H7 (cell line): ENCODE measurements around the gene ABCF1. TPM values are rescaled to one million over a fixed set of nuclear protein-coding genes. Genes with fewer than 3 reads are reported as not detected.
"Not testable (repeated sequence)": the region's sequence is repeated elsewhere in the genome, so short reads cannot be mapped to it uniquely, and the experiment has no call there.

ENCODE experiments used
- DNase-seq: peaks from one replicate; pipeline ENCODE4 v3.0.0; 2012
- H3K27me3 ChIP-seq: 2 replicates; pipeline ENCODE4 v1.6.0; 2011; ENCODE audit warnings: mild to moderate bottlenecking, low read length; ENCODE audit not compliant: control insufficient read depth, insufficient read depth
- H3K36me3 ChIP-seq: replicated peaks from 2 replicates; pipeline ENCODE4 v1.5.1; 2011; ENCODE audit warnings: low read length; ENCODE audit not compliant: control insufficient read depth, insufficient read depth
- H3K4me3 ChIP-seq: 2 replicates; pipeline ENCODE4 v1.5.1; 2011; ENCODE audit warnings: low read depth, mild to moderate bottlenecking, control low read depth, low read length, moderate library complexity; ENCODE audit not compliant: insufficient read depth
- total RNA-seq: library from RNA; depleted of rRNA; stranded (reverse); fragments of >200 nt; shearing (Covaris generic); gene quantifications from 2 replicates; pipeline ENCODE4 v1.2.3, GENCODE V29; 2014; rRNA removed

Gene ABCF1
- total RNA-seq = 52.1 and 55.7 TPM in 2 replicates

- 0 out of 2 replicates have a peak, but pooled peaks cover 1% of the 10 kb centered on the region for H3K36me3 ChIP-seq
- H3K4me3 ChIP-seq = peak within 1 kb of the TSS; percentile 80
- DNase-seq = peak; percentile 99
- no peaks in the 10 kb centered on the region; the same call in 1 of the 2 replicates for H3K27me3 ChIP-seq
Observed at GRCh38 chr6:30571075-30571761, at the start of gene ABCF1. Gene ABCF1, plus strand, starts transcription at chr6:30571442. Its CDS starts 46 bp downstream, at chr6:30571488.

GRCh38 chr6:30521952-30522351 lies 49.3 kb upstream of the ABCF1 start:
- not testable (repeated sequence) for H3K4me3 ChIP-seq, H3K36me3 ChIP-seq, DNase-seq, H3K27me3 ChIP-seq

GRCh38 chr6:30526444-30526843 lies 44.8 kb upstream of the ABCF1 start:
- not testable (repeated sequence) for H3K4me3 ChIP-seq, H3K27me3 ChIP-seq, H3K36me3 ChIP-seq, DNase-seq

- not testable (repeated sequence) for H3K4me3 ChIP-seq, H3K27me3 ChIP-seq, H3K36me3 ChIP-seq, DNase-seq
Observed at GRCh38 chr6:30529349-30529875, 41.8 kb upstream of the ABCF1 start.

GRCh38 chr6:30530014-30530413 lies 41.2 kb upstream of the ABCF1 start:
- no peak overlapping the region for H3K4me3 ChIP-seq
- no peak for DNase-seq
- H3K36me3 ChIP-seq = no peaks in the 10 kb centered on the region
- H3K27me3 ChIP-seq = no peaks in the 10 kb centered on the region

- Histone ChIP-seq H3K4me3 (no peak overlapping the region), H3K27me3 (no peaks in the 10 kb centered on the region), H3K36me3 (no peaks in the 10 kb centered on the region)
- DNase-seq = no peak
Observed at GRCh38 chr6:30533460-30534294, 37.6 kb upstream of the ABCF1 start.

- DNase-seq = no peak
- no peak overlapping the region for H3K4me3 ChIP-seq
- no peaks in the 10 kb centered on the region for H3K27me3 ChIP-seq
- no peaks in the 10 kb centered on the region for H3K36me3 ChIP-seq
Observed at GRCh38 chr6:30537931-30538330, 33.3 kb upstream of the ABCF1 start.

- Histone ChIP-seq H3K36me3 (peaks cover 1% of the 10 kb centered on the region; the same call in 1 of the 2 replicates), H3K4me3 (peak overlapping the region; percentile 22; the same call in 1 of the 2 replicates), H3K27me3 (no peaks in the 10 kb centered on the region)
- DNase-seq = peak; percentile 78
Observed at GRCh38 chr6:30541515-30542403, 29.5 kb upstream of the ABCF1 start.

GRCh38 chr6:30542404-30542725 lies 28.9 kb upstream of the ABCF1 start:
- Histone ChIP-seq H3K36me3 (peaks cover 5% of the 10 kb centered on the region), H3K4me3 (no peak overlapping the region), H3K27me3 (no peaks in the 10 kb centered on the region)
- DNase-seq = no peak

- Histone ChIP-seq H3K27me3 (no peaks in the 10 kb centered on the region), H3K36me3 (peaks cover 5% of the 10 kb centered on the region), H3K4me3 (no peak overlapping the region)
- DNase-seq = no peak
Observed at GRCh38 chr6:30542915-30543314, 28.3 kb upstream of the ABCF1 start.

- no peak overlapping the region for H3K4me3 ChIP-seq
- DNase-seq = peak; percentile 3
Observed at GRCh38 chr6:30543821-30544220, 27.4 kb upstream of the ABCF1 start.

GRCh38 chr6:30544666-30545272 lies 26.5 kb upstream of the ABCF1 start:
- no peaks in the 10 kb centered on the region for H3K27me3 ChIP-seq
- H3K4me3 ChIP-seq = no peak overlapping the region
- peaks cover 8% of the 10 kb centered on the region for H3K36me3 ChIP-seq
- DNase-seq = peak; percentile 66

More at GRCh38 chr6:30543821-30544220, 27.4 kb upstream of the ABCF1 start:
- Histone ChIP-seq H3K36me3 (peaks cover 7% of the 10 kb centered on the region), H3K27me3 (no peaks in the 10 kb centered on the region)

- H3K4me3 ChIP-seq = no peak overlapping the region
- no peak for DNase-seq
- no peaks in the 10 kb centered on the region for H3K27me3 ChIP-seq
- H3K36me3 ChIP-seq = peaks cover 21% of the 10 kb centered on the region
Observed at GRCh38 chr6:30547454-30547853, 23.8 kb upstream of the ABCF1 start.

GRCh38 chr6:30548375-30548774 lies 22.9 kb upstream of the ABCF1 start:
- peaks cover 29% of the 10 kb centered on the region for H3K36me3 ChIP-seq

More at GRCh38 chr6:30548375-30548774, 22.9 kb upstream of the ABCF1 start:
- Histone ChIP-seq H3K4me3 (no peak overlapping the region), H3K27me3 (no peaks in the 10 kb centered on the region)
- DNase-seq = no peak
